HepG2 (cell line): ENCODE results near the gene DNAJC9. TPM values are rescaled to one million over a fixed set of nuclear protein-coding genes. Genes with fewer than 3 reads are reported as not detected.

Experiments
- ARNT ChIP-seq: fragments of 450-650 bp; IDR thresholded peaks from 2 replicates; pipeline ENCODE4 v1.6.1; 2017
- ARNT2 ChIP-seq: sonication (generic); formaldehyde crosslinking; IDR thresholded peaks from 2 replicates; pipeline ENCODE4 v1.8.0; 2022; ENCODE audit warnings: mild to moderate bottlenecking, low read depth, missing genetic modification reagents, moderate library complexity
- ELF1 ChIP-seq: sonication (generic); formaldehyde crosslinking; IDR thresholded peaks from 2 replicates; pipeline ENCODE4 v1.4.0; 2020; ENCODE audit warnings: missing genetic modification reagents
- NFE2L2 ChIP-seq: fragments of 150-350 bp; IDR thresholded peaks from 2 replicates; pipeline ENCODE4 v1.6.1; 2014; ENCODE audit warnings: low read length
- TCF12 ChIP-seq, 2 experiments: fragments of 450-650 bp in 1 of 2; sonication (generic) in 1 of 2; formaldehyde crosslinking in 1 of 2; IDR thresholded peaks; 2 replicates each; pipeline versions ENCODE4 v1.6.1 to v1.8.0; 2017 to 2022; ENCODE audit warnings: antibody characterized with exemption in 1 of 2, mild to moderate bottlenecking in 1 of 2, missing genetic modification reagents in 1 of 2, moderate library complexity in 1 of 2
- TEAD2 ChIP-seq: sonication (generic); formaldehyde crosslinking; IDR thresholded peaks from 2 replicates; pipeline ENCODE4 v1.9.0; 2021; ENCODE audit warnings: missing genetic modification reagents
- ZFAT ChIP-seq: sonication (generic); formaldehyde crosslinking; conservative IDR thresholded peaks from 2 replicates; pipeline ENCODE4 v1.8.1; 2023; ENCODE audit warnings: missing genetic modification reagents, inconsistent platforms
- ZMYM4 ChIP-seq: sonication (generic); formaldehyde crosslinking; IDR thresholded peaks from 2 replicates; pipeline ENCODE4 v1.8.1; 2023; ENCODE audit warnings: mild to moderate bottlenecking, missing genetic modification reagents
- ZNF101 ChIP-seq: sonication (generic); formaldehyde crosslinking; IDR thresholded peaks from 2 replicates; pipeline ENCODE4 v1.4.0; 2020; ENCODE audit warnings: mild to moderate bottlenecking, low read depth, missing genetic modification reagents, borderline replicate concordance
- ZNF337 ChIP-seq: sonication (generic); formaldehyde crosslinking; IDR thresholded peaks from 2 replicates; pipeline ENCODE4 v1.5.1; 2020; ENCODE audit warnings: missing genetic modification reagents, low read depth, mild to moderate bottlenecking, borderline replicate concordance
- ZNF33A ChIP-seq: sonication (generic); formaldehyde crosslinking; IDR thresholded peaks from 2 replicates; pipeline ENCODE4 v1.5.1; 2020; ENCODE audit warnings: missing genetic modification reagents, mild to moderate bottlenecking, moderate library complexity, borderline replicate concordance
- ZNF432 ChIP-seq: sonication (generic); formaldehyde crosslinking; IDR thresholded peaks from 2 replicates; pipeline ENCODE4 v1.5.0; 2020; ENCODE audit warnings: missing genetic modification reagents, mild to moderate bottlenecking, borderline replicate concordance
- ZNF468 ChIP-seq: sonication (generic); formaldehyde crosslinking; IDR thresholded peaks from 2 replicates; pipeline ENCODE4 v1.8.0; 2022; ENCODE audit warnings: mild to moderate bottlenecking, moderate library complexity, missing genetic modification reagents
- ZNF672 ChIP-seq: sonication (generic); formaldehyde crosslinking; IDR thresholded peaks from 2 replicates; pipeline ENCODE4 v1.8.1; 2022; ENCODE audit warnings: missing genetic modification reagents
- ZNF777 ChIP-seq: sonication (generic); formaldehyde crosslinking; IDR thresholded peaks from 2 replicates; pipeline ENCODE4 v1.4.0; 2020; ENCODE audit warnings: missing genetic modification reagents
- ZNF883 ChIP-seq: sonication (generic); formaldehyde crosslinking; IDR thresholded peaks from 2 replicates; pipeline ENCODE4 v1.5.1; 2020; ENCODE audit warnings: mild to moderate bottlenecking, missing genetic modification reagents; ENCODE audit errors: not compliant biosample characterization
- polyA plus RNA-seq, 8 experiments: library from polyadenylated mRNA; depleted of rRNA in 3 of 8; stranded (reverse) in 7 of 8; unstranded in 1 of 8; fragments of >200 nt; fragmentation: Illumina TruSeq in 4 of 8; extraction: Trizol in 4 of 8; gene quantifications; 2 replicates each; pipeline versions ENCODE4 v1.2.1 to v1.2.3, GENCODE V29; 2011 to 2016; ENCODE audit warnings: low read depth in 4 of 8, missing spikeins in 1 of 8, mixed read lengths in 1 of 8; ENCODE audit not compliant: insufficient read depth in 1 of 8
- total RNA-seq, 5 experiments: library from RNA; depleted of rRNA; stranded (reverse); fragments of >200 nt; fragmentation: Illumina TruSeq; extraction: Trizol; gene quantifications; 2 replicates each; pipeline ENCODE4 v1.2.3, GENCODE V29; 2016; ENCODE audit warnings: low read depth in 1 of 5
- TF ChIP-seq, protein P1 (sequence below): sonication (generic); formaldehyde crosslinking; IDR thresholded peaks from 2 replicates; pipeline ENCODE4 v1.5.1; 2020; ENCODE audit warnings: missing genetic modification reagents, mild to moderate bottlenecking, borderline replicate concordance
- TF ChIP-seq, protein P2 (sequence below): IDR thresholded peaks from 2 replicates; pipeline ENCODE4 v1.6.1; 2018; ENCODE audit warnings: missing genetic modification reagents
- TF ChIP-seq, protein P3 (sequence below): sonication (generic); formaldehyde crosslinking; IDR thresholded peaks from 2 replicates; pipeline ENCODE4 v1.4.0; 2020; ENCODE audit warnings: missing genetic modification reagents
- TF ChIP-seq, protein P4 (sequence below): IDR thresholded peaks from 2 replicates; pipeline ENCODE4 v1.6.1; 2016; ENCODE audit warnings: missing genetic modification reagents, missing compliant biosample characterization
- TF ChIP-seq, protein P5 (sequence below): sonication (generic); formaldehyde crosslinking; IDR thresholded peaks from 2 replicates; pipeline ENCODE4 v1.5.1; 2020; ENCODE audit warnings: missing genetic modification reagents, mild to moderate bottlenecking, borderline replicate concordance

Gene DNAJC9
- total and polyA plus RNA-seq, 2 of the 13 experiments (the other 11 are each of a cell fraction or from before 2014, with no cell fraction given): 15.9 to 60.3 TPM

DNA sequence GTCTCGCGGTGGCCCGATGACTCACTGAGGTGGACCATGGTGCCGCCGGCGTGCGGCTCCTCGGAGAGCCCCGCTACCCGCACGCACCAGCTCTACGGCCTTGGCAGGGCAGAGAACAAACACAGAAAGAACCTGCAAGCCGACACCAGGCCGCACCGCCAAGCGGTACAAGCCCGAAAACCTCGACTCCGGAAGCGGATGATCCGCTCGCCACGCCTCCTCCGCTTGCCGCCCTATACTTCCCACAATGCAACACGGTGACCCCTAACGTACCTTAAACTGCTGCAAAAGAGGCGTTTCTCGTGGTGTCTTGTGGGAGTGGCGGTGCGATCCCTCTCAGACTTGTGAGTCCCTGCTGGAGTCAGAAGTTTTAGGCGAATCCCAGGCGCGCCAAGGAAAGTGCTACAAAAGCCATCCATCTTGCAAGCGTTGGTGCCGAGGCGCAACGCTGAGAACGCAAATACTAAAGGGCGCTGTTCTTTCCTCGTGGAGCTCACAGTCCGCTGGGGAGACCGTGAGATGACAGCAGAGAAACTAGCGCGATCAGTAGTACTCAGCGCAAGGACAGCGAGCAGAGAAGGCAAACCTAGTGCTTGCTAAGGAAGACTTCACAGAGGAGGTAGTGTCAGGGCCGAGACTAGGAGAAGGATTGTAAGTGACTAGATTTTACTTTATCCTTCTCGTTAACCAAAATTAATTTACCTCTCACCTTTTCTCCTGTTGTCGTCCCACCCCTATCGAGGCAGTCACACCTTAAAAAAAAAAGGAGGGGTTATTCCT lies 5.6 kb upstream of the DNAJC9 start, which contains the start of gene MRPS16 (continued):
- TF ChIP-seq, protein P1, sequence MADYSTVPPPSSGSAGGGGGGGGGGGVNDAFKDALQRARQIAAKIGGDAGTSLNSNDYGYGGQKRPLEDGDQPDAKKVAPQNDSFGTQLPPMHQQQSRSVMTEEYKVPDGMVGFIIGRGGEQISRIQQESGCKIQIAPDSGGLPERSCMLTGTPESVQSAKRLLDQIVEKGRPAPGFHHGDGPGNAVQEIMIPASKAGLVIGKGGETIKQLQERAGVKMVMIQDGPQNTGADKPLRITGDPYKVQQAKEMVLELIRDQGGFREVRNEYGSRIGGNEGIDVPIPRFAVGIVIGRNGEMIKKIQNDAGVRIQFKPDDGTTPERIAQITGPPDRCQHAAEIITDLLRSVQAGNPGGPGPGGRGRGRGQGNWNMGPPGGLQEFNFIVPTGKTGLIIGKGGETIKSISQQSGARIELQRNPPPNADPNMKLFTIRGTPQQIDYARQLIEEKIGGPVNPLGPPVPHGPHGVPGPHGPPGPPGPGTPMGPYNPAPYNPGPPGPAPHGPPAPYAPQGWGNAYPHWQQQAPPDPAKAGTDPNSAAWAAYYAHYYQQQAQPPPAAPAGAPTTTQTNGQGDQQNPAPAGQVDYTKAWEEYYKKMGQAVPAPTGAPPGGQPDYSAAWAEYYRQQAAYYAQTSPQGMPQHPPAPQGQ (CRISPR knock-in tag): 0 out of 2 replicates have a peak, but pooled peaks have one; percentile 25
- no peak for TF ChIP-seq ARNT
- TF ChIP-seq, protein P2, sequence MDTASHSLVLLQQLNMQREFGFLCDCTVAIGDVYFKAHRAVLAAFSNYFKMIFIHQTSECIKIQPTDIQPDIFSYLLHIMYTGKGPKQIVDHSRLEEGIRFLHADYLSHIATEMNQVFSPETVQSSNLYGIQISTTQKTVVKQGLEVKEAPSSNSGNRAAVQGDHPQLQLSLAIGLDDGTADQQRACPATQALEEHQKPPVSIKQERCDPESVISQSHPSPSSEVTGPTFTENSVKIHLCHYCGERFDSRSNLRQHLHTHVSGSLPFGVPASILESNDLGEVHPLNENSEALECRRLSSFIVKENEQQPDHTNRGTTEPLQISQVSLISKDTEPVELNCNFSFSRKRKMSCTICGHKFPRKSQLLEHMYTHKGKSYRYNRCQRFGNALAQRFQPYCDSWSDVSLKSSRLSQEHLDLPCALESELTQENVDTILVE (CRISPR knock-in tag): peak; percentile 92
- TF ChIP-seq ZNF432 (CRISPR knock-in tag): no peak
- TF ChIP-seq, protein P3, sequence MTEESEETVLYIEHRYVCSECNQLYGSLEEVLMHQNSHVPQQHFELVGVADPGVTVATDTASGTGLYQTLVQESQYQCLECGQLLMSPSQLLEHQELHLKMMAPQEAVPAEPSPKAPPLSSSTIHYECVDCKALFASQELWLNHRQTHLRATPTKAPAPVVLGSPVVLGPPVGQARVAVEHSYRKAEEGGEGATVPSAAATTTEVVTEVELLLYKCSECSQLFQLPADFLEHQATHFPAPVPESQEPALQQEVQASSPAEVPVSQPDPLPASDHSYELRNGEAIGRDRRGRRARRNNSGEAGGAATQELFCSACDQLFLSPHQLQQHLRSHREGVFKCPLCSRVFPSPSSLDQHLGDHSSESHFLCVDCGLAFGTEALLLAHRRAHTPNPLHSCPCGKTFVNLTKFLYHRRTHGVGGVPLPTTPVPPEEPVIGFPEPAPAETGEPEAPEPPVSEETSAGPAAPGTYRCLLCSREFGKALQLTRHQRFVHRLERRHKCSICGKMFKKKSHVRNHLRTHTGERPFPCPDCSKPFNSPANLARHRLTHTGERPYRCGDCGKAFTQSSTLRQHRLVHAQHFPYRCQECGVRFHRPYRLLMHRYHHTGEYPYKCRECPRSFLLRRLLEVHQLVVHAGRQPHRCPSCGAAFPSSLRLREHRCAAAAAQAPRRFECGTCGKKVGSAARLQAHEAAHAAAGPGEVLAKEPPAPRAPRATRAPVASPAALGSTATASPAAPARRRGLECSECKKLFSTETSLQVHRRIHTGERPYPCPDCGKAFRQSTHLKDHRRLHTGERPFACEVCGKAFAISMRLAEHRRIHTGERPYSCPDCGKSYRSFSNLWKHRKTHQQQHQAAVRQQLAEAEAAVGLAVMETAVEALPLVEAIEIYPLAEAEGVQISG: peak; percentile 90
- TF ChIP-seq ZNF672 (CRISPR knock-in tag): no peak
- no peak for TF ChIP-seq TEAD2 (CRISPR knock-in tag)
- TF ChIP-seq ZNF468 (CRISPR knock-in tag): 0 out of 2 replicates have a peak, but pooled peaks have one; percentile 35
- TF ChIP-seq, protein P4, sequence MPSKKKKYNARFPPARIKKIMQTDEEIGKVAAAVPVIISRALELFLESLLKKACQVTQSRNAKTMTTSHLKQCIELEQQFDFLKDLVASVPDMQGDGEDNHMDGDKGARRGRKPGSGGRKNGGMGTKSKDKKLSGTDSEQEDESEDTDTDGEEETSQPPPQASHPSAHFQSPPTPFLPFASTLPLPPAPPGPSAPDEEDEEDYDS: peak; percentile 95
- TF ChIP-seq ZNF337 (CRISPR knock-in tag): no peak
- TF ChIP-seq ARNT2 (CRISPR knock-in tag): peak; percentile 82
- TF ChIP-seq ELF1 (CRISPR knock-in tag): peak; percentile 95
- no peak for TF ChIP-seq ZNF101 (CRISPR knock-in tag)
- TF ChIP-seq ZNF777: 0 out of 2 replicates have a peak, but pooled peaks have one; percentile 44
- TF ChIP-seq ZNF33A (CRISPR knock-in tag): no peak
- TF ChIP-seq, protein P5, sequence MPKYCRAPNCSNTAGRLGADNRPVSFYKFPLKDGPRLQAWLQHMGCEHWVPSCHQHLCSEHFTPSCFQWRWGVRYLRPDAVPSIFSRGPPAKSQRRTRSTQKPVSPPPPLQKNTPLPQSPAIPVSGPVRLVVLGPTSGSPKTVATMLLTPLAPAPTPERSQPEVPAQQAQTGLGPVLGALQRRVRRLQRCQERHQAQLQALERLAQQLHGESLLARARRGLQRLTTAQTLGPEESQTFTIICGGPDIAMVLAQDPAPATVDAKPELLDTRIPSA (CRISPR knock-in tag): peak; percentile 47; the same call in 1 of the 2 replicates
- peak; percentile 26 for TF ChIP-seq ZNF883 (CRISPR knock-in tag)
- no peak for TF ChIP-seq TCF12 (IDR thresholded peaks at IDR 0.05)
- no peak for TF ChIP-seq TCF12 (CRISPR knock-in tag; IDR thresholded peaks at IDR 0.05)
- TF ChIP-seq NFE2L2: no peak
- TF ChIP-seq ZMYM4 (CRISPR knock-in tag): peak; percentile 91
- TF ChIP-seq ZFAT: no peak
